Neural progenitor cell (in vitro differentiated cells): ENCODE data around the gene HDAC1. TPM values are rescaled to one million over a fixed set of nuclear protein-coding genes. Genes with fewer than 3 reads are reported as not detected.
"Not testable (repeated sequence)": the region's sequence is repeated elsewhere in the genome, so short reads cannot be mapped to it uniquely, and the experiment has no call there.

ENCODE experiments used
- DNase-seq: peaks from one replicate; pipeline ENCODE4 v3.0.0-alpha.2; 2016; ENCODE audit warnings: low spot score
- H2AFZ ChIP-seq: fragments of 200-600 bp; sonication (generic); replicated peaks from 2 replicates; pipeline ENCODE4 v1.6.1; 2016; ENCODE audit warnings: antibody characterized with exemption
- H3F3A ChIP-seq: fragments of 200-600 bp; sonication (generic); 2 replicates; pipeline ENCODE4 v1.6.1; 2016; ENCODE audit warnings: antibody characterized with exemption, low read depth
- H3K27ac ChIP-seq: fragments of 200-600 bp; sonication (generic); 2 replicates; pipeline ENCODE4 v1.5.1; 2016; ENCODE audit warnings: mild to moderate bottlenecking
- H3K27me3 ChIP-seq: fragments of 200-600 bp; sonication (generic); 2 replicates; pipeline ENCODE4 v1.6.1; 2016; ENCODE audit warnings: mild to moderate bottlenecking, moderate library complexity
- H3K36me3 ChIP-seq: fragments of 200-600 bp; sonication (generic); 2 replicates; pipeline ENCODE4 v1.5.1; 2016
- H3K4me1 ChIP-seq: fragments of 200-600 bp; sonication (generic); 2 replicates; pipeline ENCODE4 v1.6.1; 2016; ENCODE audit warnings: mixed run types
- H3K4me2 ChIP-seq: fragments of 200-600 bp; sonication (generic); 2 replicates; pipeline ENCODE4 v1.6.1; 2016
- H3K4me3 ChIP-seq: fragments of 200-600 bp; sonication (generic); 2 replicates; pipeline ENCODE4 v1.5.1; 2016
- H3K79me2 ChIP-seq: fragments of 200-600 bp; sonication (generic); 2 replicates; pipeline ENCODE4 v1.6.1; 2016; ENCODE audit warnings: low read depth
- H3K9ac ChIP-seq: fragments of 200-600 bp; sonication (generic); 2 replicates; pipeline ENCODE4 v1.6.1; 2016
- H3K9me3 ChIP-seq: fragments of 200-600 bp; sonication (generic); 2 replicates; pipeline ENCODE4 v1.5.1; 2016; ENCODE audit warnings: low read depth
- H4K20me1 ChIP-seq: fragments of 200-600 bp; sonication (generic); 2 replicates; pipeline ENCODE4 v1.6.1; 2016; ENCODE audit warnings: low read depth
- H3K27ac Mint-ChIP-seq: 3 replicates; pipeline ENCODE4 v1.8.0; 2021; ENCODE audit warnings: mixed read lengths
- H3K27me3 Mint-ChIP-seq: 2 replicates; pipeline ENCODE4 v1.8.0; 2022; ENCODE audit warnings: low read depth, mild to moderate bottlenecking, inconsistent platforms, moderate library complexity, mixed read lengths; ENCODE audit not compliant: insufficient read depth
- H3K36me3 Mint-ChIP-seq: 3 replicates; pipeline ENCODE4 v1.8.0; 2021; ENCODE audit warnings: mixed read lengths
- H3K4me1 Mint-ChIP-seq: 3 replicates; pipeline ENCODE4 v1.8.0; 2021; ENCODE audit warnings: mixed read lengths
- H3K4me3 Mint-ChIP-seq: 3 replicates; pipeline ENCODE4 v1.8.0; 2021; ENCODE audit warnings: mild to moderate bottlenecking, moderate library complexity, mixed read lengths
- H3K9me3 Mint-ChIP-seq: 3 replicates; pipeline ENCODE4 v1.8.0; 2020; ENCODE audit warnings: mixed read lengths
- CTCF ChIP-seq: fragments of 200-600 bp; sonication (generic); IDR thresholded peaks from 2 replicates; pipeline ENCODE4 v1.5.1; 2017; ENCODE audit warnings: antibody characterized with exemption, mild to moderate bottlenecking
- EZH2 ChIP-seq: fragments of 200-600 bp; sonication (generic); IDR thresholded peaks from 2 replicates; pipeline ENCODE4 v1.6.1; 2017; ENCODE audit warnings: antibody characterized with exemption, mild to moderate bottlenecking, moderate library complexity
- EZH2phosphoT487 ChIP-seq: fragments of 200-600 bp; sonication (generic); IDR thresholded peaks from 2 replicates; pipeline ENCODE4 v1.6.1; 2017; ENCODE audit warnings: antibody characterized with exemption
- total RNA-seq: library from RNA; depleted of rRNA; stranded (reverse); fragments of >200 nt; gene quantifications from 2 replicates; pipeline ENCODE4 v1.2.3, GENCODE V29; 2015; ENCODE audit warnings: low replicate concordance

Gene HDAC1
- total RNA-seq, 1 donor from 2014 or later: 129 TPM

GRCh38 chr1:32352831-32353383 lies 61.0 kb downstream of the HDAC1 start:
- no peak for DNase-seq
- Histone ChIP-seq H3F3A (peaks cover 19% of the 10 kb centered on the region), H3K9me3 (peaks cover 9% of the 10 kb centered on the region), H2AFZ (no peak overlapping the region), H3K9ac (no peak overlapping the region), H3K36me3 (no peaks in the 10 kb centered on the region), H3K4me3 (no peak overlapping the region), H3K79me2 (no peaks in the 10 kb centered on the region), H3K4me1 (peaks cover 16% of the 10 kb centered on the region), H3K27me3 (peaks cover 19% of the 10 kb centered on the region), H3K27ac (no peak overlapping the region), H4K20me1 (peaks cover 9% of the 10 kb centered on the region), H3K4me2 (peak overlapping the region; percentile 90)
- H3K9me3 Mint-ChIP-seq: peaks cover 4% of the 10 kb centered on the region
- no peak overlapping the region for H3K27ac Mint-ChIP-seq
- peaks cover 7% of the 10 kb centered on the region for H3K27me3 Mint-ChIP-seq
- TF ChIP-seq CTCF: no peak
- no peak for TF ChIP-seq EZH2phosphoT487
- no peak for TF ChIP-seq EZH2
- peaks cover 43% of the 10 kb centered on the region for H3K4me1 Mint-ChIP-seq
- H3K36me3 Mint-ChIP-seq: peaks cover 9% of the 10 kb centered on the region
- H3K4me3 Mint-ChIP-seq: peak overlapping the region; percentile 83

- Histone ChIP-seq H3K9ac (no peak overlapping the region), H3K4me1 (peaks cover 16% of the 10 kb centered on the region), H3K79me2 (no peaks in the 10 kb centered on the region), H3K36me3 (no peaks in the 10 kb centered on the region), H3K27ac (no peak overlapping the region), H3K27me3 (peaks cover 19% of the 10 kb centered on the region), H2AFZ (no peak overlapping the region), H4K20me1 (peaks cover 9% of the 10 kb centered on the region), H3K4me3 (no peak overlapping the region), H3F3A (peaks cover 19% of the 10 kb centered on the region), H3K9me3 (peaks cover 9% of the 10 kb centered on the region), H3K4me2 (no peak overlapping the region)
- Mint-ChIP-seq H3K27ac (no peak overlapping the region), H3K9me3 (peaks cover 4% of the 10 kb centered on the region), H3K4me1 (peaks cover 38% of the 10 kb centered on the region), H3K4me3 (peak overlapping the region; percentile 83), H3K27me3 (peaks cover 4% of the 10 kb centered on the region), H3K36me3 (peaks cover 9% of the 10 kb centered on the region)
- TF ChIP-seq EZH2phosphoT487 (no peak), CTCF (no peak), EZH2 (no peak)
- no peak for DNase-seq
Measured at GRCh38 chr1:32353431-32353830, 61.5 kb downstream of the HDAC1 start.

DNA sequence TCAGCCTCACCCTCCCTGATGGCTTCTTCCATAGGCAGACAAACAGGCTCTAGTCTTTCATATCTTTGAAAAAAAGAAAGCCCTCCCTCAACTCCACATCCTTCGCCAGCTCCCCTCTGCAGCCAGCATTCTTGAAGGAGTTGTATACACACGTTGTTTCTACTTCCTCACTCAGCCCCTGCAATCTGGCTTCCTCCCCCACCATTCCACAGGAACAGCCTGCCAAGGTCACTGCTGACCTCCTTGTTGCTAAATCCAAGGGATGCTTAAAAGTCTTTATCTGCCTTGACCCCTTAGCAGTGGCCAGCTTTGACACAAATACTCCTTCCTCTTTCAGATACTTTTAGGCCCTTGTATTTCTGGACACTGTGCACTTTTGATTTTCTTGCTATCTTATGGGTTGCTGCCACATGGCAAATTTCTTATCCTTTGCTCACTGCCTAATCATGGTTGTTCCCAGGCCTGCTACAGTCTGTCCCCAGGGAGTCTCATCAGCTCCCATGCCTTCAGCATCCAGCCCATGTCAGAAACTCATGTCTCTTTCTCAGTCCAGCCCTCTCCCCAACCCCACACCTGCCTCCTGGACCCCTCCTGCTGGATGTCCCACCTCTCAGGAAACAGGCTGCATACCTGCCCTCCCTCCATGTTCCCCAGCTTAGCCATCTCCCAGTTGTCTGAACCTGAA lies 62.1 kb downstream of the HDAC1 start:
- peaks cover 9% of the 10 kb centered on the region for H4K20me1 ChIP-seq
- H2AFZ ChIP-seq: no peak overlapping the region
- H3K27ac Mint-ChIP-seq: peak overlapping the region; percentile 47
- peaks cover 9% of the 10 kb centered on the region for H3K36me3 Mint-ChIP-seq
- H3K27ac ChIP-seq: no peak overlapping the region
- no peak overlapping the region for H3K4me2 ChIP-seq
- peaks cover 4% of the 10 kb centered on the region for H3K9me3 Mint-ChIP-seq
- no peaks in the 10 kb centered on the region for H3K36me3 ChIP-seq
- peaks cover 19% of the 10 kb centered on the region for H3K27me3 ChIP-seq
- H3K4me3 ChIP-seq: no peak overlapping the region
- peaks cover 5% of the 10 kb centered on the region for H3K27me3 Mint-ChIP-seq
- no peak for TF ChIP-seq EZH2
- no peak for TF ChIP-seq CTCF
- no peak for TF ChIP-seq EZH2phosphoT487
- peaks cover 16% of the 10 kb centered on the region for H3K4me1 ChIP-seq
- peaks cover 36% of the 10 kb centered on the region for H3K4me1 Mint-ChIP-seq
- H3K4me3 Mint-ChIP-seq: peak overlapping the region; percentile 54
- no peaks in the 10 kb centered on the region for H3K79me2 ChIP-seq
- no peak overlapping the region for H3K9ac ChIP-seq
- H3F3A ChIP-seq: peaks cover 19% of the 10 kb centered on the region
- H3K9me3 ChIP-seq: peaks cover 9% of the 10 kb centered on the region
- no peak for DNase-seq

- H4K20me1 ChIP-seq, H3K4me2 ChIP-seq, H3K27me3 Mint-ChIP-seq, H3K4me3 Mint-ChIP-seq, H3K36me3 ChIP-seq, H3K4me3 ChIP-seq, H3K9me3 ChIP-seq, H3K36me3 Mint-ChIP-seq, H3K79me2 ChIP-seq, H3K27ac ChIP-seq, H2AFZ ChIP-seq, H3K9ac ChIP-seq, H3K27ac Mint-ChIP-seq, DNase-seq, H3K9me3 Mint-ChIP-seq: not testable (repeated sequence)
- Histone ChIP-seq H3F3A (peaks cover 20% of the 10 kb centered on the region), H3K27me3 (peaks cover 17% of the 10 kb centered on the region), H3K4me1 (peaks cover 16% of the 10 kb centered on the region)
- peaks cover 35% of the 10 kb centered on the region for H3K4me1 Mint-ChIP-seq
Measured at GRCh38 chr1:32355778-32356177, 63.9 kb downstream of the HDAC1 start.
